HL-60 (cell line): Measurements from ENCODE around the gene ATP2B2.

ENCODE experiments used
- DNase-seq, 2 experiments: peaks; one replicate each; pipeline ENCODE4 v3.0.0-alpha.2; 2010 to 2020; ENCODE audit warnings: low read depth in 1 of 2, low spot score in 1 of 2
- H3K27ac ChIP-seq: fragments of 250-450 bp; sonication (Bioruptor Pico); replicated peaks from 2 replicates; pipeline ENCODE4 v1.5.1; 2020; ENCODE audit warnings: mild to moderate bottlenecking, moderate library complexity
- H3K27me3 ChIP-seq: fragments of 250-450 bp; sonication (Bioruptor Pico); 2 replicates; pipeline ENCODE4 v1.5.1; 2021; ENCODE audit warnings: mild to moderate bottlenecking, moderate library complexity; ENCODE audit not compliant: insufficient read depth, poor library complexity, severe bottlenecking
- H3K4me3 ChIP-seq: replicated peaks from 2 replicates; pipeline ENCODE4 v1.5.1; 2011; ENCODE audit warnings: mild to moderate bottlenecking, control low read depth, low read length; ENCODE audit not compliant: insufficient read depth
- CTCF ChIP-seq: IDR thresholded peaks from one replicate; pipeline ENCODE4 v1.5.1; 2011; ENCODE audit warnings: low read length, control low read depth, inconsistent platforms; ENCODE audit not compliant: insufficient read depth
- GABPA ChIP-seq: IDR thresholded peaks from 2 replicates; pipeline ENCODE4 v1.6.1; 2012; ENCODE audit warnings: low read depth
- POLR2AphosphoS5 ChIP-seq: IDR thresholded peaks from 2 replicates; pipeline ENCODE4 v1.6.1; 2012; ENCODE audit warnings: low read depth
- REST ChIP-seq: IDR thresholded peaks from 2 replicates; pipeline ENCODE4 v1.6.1; 2012; ENCODE audit warnings: low read depth; ENCODE audit not compliant: insufficient replicate concordance
- SPI1 ChIP-seq: IDR thresholded peaks from 2 replicates; pipeline ENCODE4 v1.6.1; 2012; ENCODE audit warnings: low read depth, mild to moderate bottlenecking, borderline replicate concordance

Gene ATP2B2

GRCh38 chr3:10430805-10431204 lies 74.6 kb downstream of the ATP2B2 start:
- H3K27ac ChIP-seq: no peak overlapping the region
- no peak for DNase-seq
- no peaks in the 10 kb centered on the region for H3K27me3 ChIP-seq
- no peak overlapping the region for H3K4me3 ChIP-seq
- TF ChIP-seq POLR2AphosphoS5 (no peak), CTCF (no peak)

GRCh38 chr3:10428406-10429091 lies 76.8 kb downstream of the ATP2B2 start:
- no peak overlapping the region for H3K27ac ChIP-seq
- no peak for DNase-seq

GRCh38 chr3:10426346-10427220 lies 78.8 kb downstream of the ATP2B2 start:
- no peaks in the 10 kb centered on the region for H3K27me3 ChIP-seq
- peak in 1 of 2 experiments; percentile 34 for DNase-seq
- H3K27ac ChIP-seq: no peak overlapping the region
- no peak overlapping the region for H3K4me3 ChIP-seq
- TF ChIP-seq GABPA: no peak
- no peak for TF ChIP-seq CTCF
- no peak for TF ChIP-seq POLR2AphosphoS5
- TF ChIP-seq REST: no peak
- no peak for TF ChIP-seq SPI1

More at GRCh38 chr3:10428406-10429091, 76.8 kb downstream of the ATP2B2 start:
- TF ChIP-seq REST (no peak), SPI1 (no peak), GABPA (no peak), POLR2AphosphoS5 (no peak), CTCF (no peak)
- no peak overlapping the region for H3K4me3 ChIP-seq
- H3K27me3 ChIP-seq: no peaks in the 10 kb centered on the region
